NCI-H2196 (cell line): ENCODE measurements around the gene C18orf63.
"Not testable (repeated sequence)": the region's sequence is repeated elsewhere in the genome, so short reads cannot be mapped to it uniquely, and the experiment has no call there.

Source experiments
- DNase-seq: peaks from one replicate; lab custom pipeline; 2025; ENCODE audit not compliant: unreplicated experiment; lab: John Stamatoyannopoulos, UW

Gene C18orf63

DNA sequence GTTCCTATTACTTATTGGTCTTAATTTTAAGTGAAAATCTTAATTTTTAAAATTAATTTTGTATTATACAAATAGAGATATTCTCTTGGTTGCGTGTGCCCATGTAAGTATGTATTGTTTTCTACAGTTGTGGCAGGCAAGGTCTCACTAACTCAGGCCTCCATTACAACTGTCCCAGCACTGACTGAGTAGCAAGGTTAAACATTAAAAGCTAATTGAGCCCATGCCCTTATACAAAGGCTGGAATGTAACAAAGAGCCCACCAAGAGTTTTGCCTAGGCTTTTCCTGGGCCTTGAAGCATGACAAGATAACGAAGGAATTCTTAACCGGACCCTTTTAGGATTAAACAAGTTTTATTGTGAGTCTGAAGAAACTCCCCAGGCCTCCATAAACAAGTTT lies 11.2 kb downstream of the C18orf63 start:
- DNase-seq, result not testable (repeated sequence)

DNA sequence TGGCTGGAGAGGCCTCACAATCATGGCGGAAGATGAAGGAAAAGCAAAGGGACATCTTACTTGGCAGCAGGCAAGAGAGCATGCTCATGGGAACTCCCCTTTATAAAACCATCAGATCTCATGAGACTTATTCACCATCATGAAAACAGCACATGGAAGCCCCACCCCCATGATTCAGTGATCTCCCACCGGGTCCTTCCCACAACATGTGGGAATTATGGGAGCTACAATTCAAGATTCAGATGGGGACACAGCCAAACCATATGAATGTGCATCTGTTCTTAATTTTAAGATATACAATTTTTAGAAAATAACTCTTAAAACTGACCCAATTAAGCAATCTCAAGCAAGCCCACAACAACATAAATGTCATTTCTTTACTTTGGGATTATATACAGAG lies 12.6 kb downstream of the C18orf63 start:
- no peak for DNase-seq

- DNase-seq, result no peak
Observed at GRCh38 chr18:74329688-74330205, 14.1 kb downstream of the C18orf63 start.

- peak; percentile 4 for DNase-seq
Observed at GRCh38 chr18:74331404-74331803, 15.8 kb downstream of the C18orf63 start.

DNA sequence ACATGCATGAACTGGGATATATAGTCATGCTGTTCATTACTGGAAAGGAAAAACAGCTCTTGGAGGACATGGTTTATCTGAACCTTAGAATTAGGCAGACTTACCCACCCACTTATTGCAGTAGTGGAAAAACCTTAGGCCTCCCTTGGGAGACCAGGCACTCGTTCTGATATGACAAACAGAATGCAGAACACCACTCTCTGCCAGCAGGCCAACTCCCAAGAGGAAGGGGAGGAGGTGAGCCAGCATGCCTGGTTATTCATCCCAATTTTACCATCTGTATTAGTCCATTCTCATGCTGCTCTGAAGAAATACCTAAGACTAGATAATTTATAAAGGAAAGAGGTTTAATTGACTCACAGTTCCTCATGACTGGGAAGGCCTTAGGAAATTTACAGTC lies 17.5 kb downstream of the C18orf63 start:
- no peak for DNase-seq

- DNase-seq, result no peak
Observed at GRCh38 chr18:74334242-74334893, 18.7 kb downstream of the C18orf63 start.

- DNase-seq, result no peak
Observed at GRCh38 chr18:74336656-74337055, 21.0 kb downstream of the C18orf63 start.

DNA sequence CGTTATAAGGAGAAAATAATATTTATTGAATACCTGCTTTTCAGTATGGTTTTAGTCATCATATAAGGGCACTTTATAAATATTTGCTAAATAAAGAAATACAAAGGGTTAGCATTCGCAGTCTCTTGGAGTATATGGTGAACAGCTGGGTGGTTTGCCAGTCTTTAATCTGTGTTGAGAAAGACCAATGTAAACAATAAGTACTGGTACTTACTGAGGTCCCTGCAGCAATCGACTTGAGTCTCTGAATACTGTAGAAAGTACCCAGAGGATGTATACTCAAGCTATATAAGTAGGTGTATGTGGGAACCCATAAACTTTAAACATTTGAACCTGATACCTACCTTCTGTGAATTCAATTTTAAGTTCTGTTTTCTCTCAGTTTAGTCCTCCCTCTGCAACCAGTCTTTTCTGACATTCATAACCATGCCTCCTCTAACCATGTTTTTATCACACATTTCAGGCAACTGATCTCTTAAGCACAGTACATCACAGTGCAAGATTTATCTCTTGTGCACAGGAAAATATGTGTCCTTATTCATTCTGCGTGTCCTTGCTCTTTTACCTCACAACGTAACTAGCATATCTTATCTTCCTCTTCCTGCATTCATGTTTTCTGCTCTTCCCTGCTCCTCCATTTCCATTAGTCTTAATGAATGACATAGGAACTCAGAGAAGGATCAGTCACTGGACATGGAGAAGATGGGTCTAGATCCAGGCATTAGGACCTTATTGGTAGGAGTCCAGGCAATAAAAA lies 21.7 kb downstream of the C18orf63 start:
- DNase-seq, result no peak

- no peak for DNase-seq
Observed at GRCh38 chr18:74337912-74338309, 22.3 kb downstream of the C18orf63 start.

GRCh38 chr18:74342416-74343043 lies 26.9 kb downstream of the C18orf63 start:
- DNase-seq, result peak; percentile 40

GRCh38 chr18:74346206-74346605 lies 30.6 kb downstream of the C18orf63 start:
- no peak for DNase-seq

GRCh38 chr18:74348581-74348980 lies 32.9 kb downstream of the C18orf63 start:
- DNase-seq, result no peak

GRCh38 chr18:74351354-74351753 lies 35.7 kb downstream of the C18orf63 start:
- no peak for DNase-seq

DNA sequence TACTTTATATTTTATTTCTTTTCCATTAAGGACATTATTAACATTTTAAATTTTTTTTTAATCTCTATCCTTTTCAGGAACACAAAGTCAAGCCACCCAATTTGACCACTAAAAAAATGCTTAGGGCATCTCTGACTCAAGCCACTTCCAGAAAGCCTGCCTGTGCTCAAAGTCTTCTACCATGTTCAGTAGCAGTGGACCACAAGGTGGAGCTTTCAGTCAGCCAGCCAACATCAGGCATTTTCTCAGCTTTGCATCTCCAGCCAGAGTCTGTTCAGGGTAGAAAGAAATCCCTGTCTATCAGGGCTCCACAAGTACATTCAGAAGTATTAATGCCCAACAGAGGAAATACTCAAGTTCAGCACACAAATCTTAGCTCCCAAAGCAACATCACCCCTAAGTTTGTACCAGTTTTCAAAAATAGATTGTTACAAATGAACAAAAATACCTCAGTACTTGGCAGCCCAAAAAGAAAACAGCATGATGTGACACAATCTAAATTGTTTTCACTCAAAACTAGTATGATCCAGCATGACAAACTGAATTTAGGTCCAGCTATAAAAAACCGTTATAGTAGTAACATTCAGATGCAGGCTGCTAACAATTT lies 37.6 kb downstream of the C18orf63 start:
- DNase-seq, result peak; percentile 49

- DNase-seq, result no peak
Observed at GRCh38 chr18:74356959-74357358, 41.3 kb downstream of the C18orf63 start.

GRCh38 chr18:74360852-74361655 lies 45.4 kb downstream of the C18orf63 start:
- DNase-seq, result no peak

DNA sequence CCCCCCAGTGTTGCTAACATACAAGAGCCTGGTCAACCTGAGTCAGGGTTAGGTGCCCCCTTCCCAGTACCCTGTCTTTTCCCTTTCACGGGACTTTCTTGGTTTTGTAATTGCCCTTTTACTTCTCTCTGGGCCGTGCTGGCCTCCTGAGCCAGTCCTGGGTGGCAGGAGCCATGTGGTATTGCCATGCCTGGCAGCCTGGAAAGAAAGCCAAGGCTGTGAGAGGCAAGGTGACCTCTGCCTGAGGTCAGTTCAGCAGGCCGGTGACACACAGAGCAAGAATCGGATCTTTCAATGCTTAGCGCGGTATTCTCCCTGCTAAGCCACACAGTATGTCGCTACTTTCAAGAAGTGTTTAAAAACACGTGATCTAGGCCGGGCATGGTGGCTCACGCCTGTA lies 52.3 kb downstream of the C18orf63 start:
- DNase-seq, result no peak

DNA sequence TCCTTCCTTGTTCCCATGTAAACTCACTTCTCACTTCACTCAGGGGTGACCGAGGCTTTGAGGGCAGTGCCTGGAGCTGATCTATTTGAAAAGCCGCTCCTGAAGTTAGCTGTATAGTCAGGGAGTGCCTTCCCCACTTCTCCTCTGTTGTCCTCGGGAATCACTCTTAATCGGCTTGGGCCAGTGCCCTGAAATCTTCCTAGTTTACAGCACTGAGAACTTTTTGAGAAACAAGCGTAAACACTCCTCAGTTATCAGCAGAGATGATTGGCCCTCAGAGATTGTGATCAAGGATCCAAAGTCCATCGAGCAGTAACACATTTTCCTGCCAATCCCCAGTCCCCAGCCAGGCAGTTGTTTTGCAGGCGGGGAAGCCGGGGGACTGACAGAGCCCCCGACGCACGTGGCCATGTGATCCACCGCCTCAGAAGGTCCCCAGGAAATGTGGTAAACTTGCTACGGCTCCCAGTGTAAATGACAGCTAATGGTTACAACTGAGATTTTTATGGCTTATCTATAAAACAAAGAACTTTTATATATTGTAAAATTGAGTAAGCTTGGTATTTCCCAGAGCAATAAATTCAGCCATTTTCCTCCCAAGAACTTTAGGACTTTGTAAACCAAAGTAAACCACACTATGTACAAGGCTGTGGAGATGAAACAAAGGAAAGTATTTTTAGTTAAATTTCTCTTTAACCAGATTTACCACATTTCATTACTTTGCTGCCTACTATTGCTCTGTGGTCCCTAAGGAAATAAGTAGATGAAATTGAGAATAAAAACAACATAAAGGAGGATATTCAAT lies 53.5 kb downstream of the C18orf63 start:
- no peak for DNase-seq

- no peak for DNase-seq
Observed at GRCh38 chr18:74370115-74370514, 54.5 kb downstream of the C18orf63 start.

- no peak for DNase-seq
Observed at GRCh38 chr18:74373428-74373827, 57.8 kb downstream of the C18orf63 start.
